Kidney epithelial cell (primary cell): ENCODE data around the gene RCCD1. TPM values are rescaled to one million over a fixed set of nuclear protein-coding genes. Genes with fewer than 3 reads are reported as not detected.

Source experiments
- DNase-seq: peaks from one replicate; pipeline ENCODE4 v3.0.0-alpha.2; 2010; ENCODE audit warnings: low read depth
- H3K27me3 ChIP-seq: 2 replicates; pipeline ENCODE4 v1.6.0; 2011; ENCODE audit warnings: low read length; ENCODE audit not compliant: control insufficient read depth, insufficient read depth
- H3K36me3 ChIP-seq: 2 replicates; pipeline ENCODE4 v1.5.1; 2011; ENCODE audit warnings: low read length; ENCODE audit not compliant: control insufficient read depth, insufficient read depth
- H3K4me3 ChIP-seq: 2 replicates; pipeline ENCODE4 v1.5.1; 2011; ENCODE audit warnings: low read depth, mild to moderate bottlenecking, control low read depth, low read length
- total RNA-seq: library from RNA; depleted of rRNA; stranded (reverse); fragments of >200 nt; gene quantifications from 2 replicates; pipeline ENCODE4 v1.2.3, GENCODE V29; 2015
- TF ChIP-seq, protein P1 (sequence below): IDR thresholded peaks from 2 replicates; pipeline ENCODE4 v1.5.1; 2011; ENCODE audit warnings: mild to moderate bottlenecking, moderate library complexity, low read length, control low read depth, inconsistent platforms; ENCODE audit not compliant: insufficient read depth, poor library complexity, severe bottlenecking

Gene RCCD1
- total RNA-seq, 1 donor from 2014 or later: 12.5 TPM

- TF ChIP-seq, protein P1, sequence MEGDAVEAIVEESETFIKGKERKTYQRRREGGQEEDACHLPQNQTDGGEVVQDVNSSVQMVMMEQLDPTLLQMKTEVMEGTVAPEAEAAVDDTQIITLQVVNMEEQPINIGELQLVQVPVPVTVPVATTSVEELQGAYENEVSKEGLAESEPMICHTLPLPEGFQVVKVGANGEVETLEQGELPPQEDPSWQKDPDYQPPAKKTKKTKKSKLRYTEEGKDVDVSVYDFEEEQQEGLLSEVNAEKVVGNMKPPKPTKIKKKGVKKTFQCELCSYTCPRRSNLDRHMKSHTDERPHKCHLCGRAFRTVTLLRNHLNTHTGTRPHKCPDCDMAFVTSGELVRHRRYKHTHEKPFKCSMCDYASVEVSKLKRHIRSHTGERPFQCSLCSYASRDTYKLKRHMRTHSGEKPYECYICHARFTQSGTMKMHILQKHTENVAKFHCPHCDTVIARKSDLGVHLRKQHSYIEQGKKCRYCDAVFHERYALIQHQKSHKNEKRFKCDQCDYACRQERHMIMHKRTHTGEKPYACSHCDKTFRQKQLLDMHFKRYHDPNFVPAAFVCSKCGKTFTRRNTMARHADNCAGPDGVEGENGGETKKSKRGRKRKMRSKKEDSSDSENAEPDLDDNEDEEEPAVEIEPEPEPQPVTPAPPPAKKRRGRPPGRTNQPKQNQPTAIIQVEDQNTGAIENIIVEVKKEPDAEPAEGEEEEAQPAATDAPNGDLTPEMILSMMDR: no peak
- no peak overlapping the region for H3K4me3 ChIP-seq
- H3K27me3 ChIP-seq: no peaks in the 10 kb centered on the region
- no peaks in the 10 kb centered on the region for H3K36me3 ChIP-seq
- no peak for DNase-seq
Observed at GRCh38 chr15:90988296-90988695, 33.6 kb downstream of the RCCD1 start.

DNA sequence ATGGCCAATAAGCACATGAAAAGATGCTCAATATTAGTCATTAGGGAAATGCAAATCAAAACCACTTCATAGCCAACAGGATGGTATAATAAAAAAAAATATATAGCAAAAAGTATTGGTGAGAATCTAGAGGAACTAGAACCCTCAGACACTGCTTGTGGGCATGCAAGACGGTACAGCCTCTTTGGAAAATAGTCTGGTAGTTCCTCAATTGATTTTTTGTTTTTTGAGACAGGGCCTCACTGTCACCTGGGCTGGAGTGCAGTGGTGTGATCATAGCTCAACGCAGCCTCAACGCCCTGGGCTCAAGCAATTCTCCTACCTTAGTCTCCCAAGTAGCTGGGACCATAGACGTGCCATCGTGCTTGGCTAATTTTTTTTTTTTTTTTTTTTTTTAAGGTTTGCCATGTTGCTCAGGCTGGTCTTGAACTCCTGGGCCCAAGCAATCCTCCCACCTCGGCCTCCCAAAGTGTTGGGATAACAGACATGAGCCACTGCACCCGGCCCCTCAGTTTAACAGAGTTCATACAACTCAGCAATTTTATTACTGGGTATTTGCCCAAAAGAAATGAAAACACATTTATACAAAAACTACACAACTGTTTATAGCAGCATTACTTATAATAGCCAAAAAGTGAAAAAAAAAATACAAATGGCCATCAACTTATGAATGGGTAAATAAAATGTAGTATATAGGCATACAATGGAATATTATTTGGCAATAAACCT lies 34.5 kb downstream of the RCCD1 start:
- Histone ChIP-seq H3K27me3 (no peaks in the 10 kb centered on the region), H3K4me3 (no peak overlapping the region), H3K36me3 (no peaks in the 10 kb centered on the region)
- DNase-seq: no peak
- TF ChIP-seq, protein P1: no peak

GRCh38 chr15:90990446-90990845 lies 35.8 kb downstream of the RCCD1 start:
- TF ChIP-seq, protein P1: no peak
- DNase-seq: no peak
- Histone ChIP-seq H3K27me3 (no peaks in the 10 kb centered on the region), H3K4me3 (no peak overlapping the region), H3K36me3 (no peaks in the 10 kb centered on the region)

GRCh38 chr15:90991587-90992285 lies 37.1 kb downstream of the RCCD1 start:
- DNase-seq: no peak
- H3K4me3 ChIP-seq: no peak overlapping the region
- H3K27me3 ChIP-seq: no peaks in the 10 kb centered on the region
- no peaks in the 10 kb centered on the region for H3K36me3 ChIP-seq
- TF ChIP-seq, protein P1: no peak

DNA sequence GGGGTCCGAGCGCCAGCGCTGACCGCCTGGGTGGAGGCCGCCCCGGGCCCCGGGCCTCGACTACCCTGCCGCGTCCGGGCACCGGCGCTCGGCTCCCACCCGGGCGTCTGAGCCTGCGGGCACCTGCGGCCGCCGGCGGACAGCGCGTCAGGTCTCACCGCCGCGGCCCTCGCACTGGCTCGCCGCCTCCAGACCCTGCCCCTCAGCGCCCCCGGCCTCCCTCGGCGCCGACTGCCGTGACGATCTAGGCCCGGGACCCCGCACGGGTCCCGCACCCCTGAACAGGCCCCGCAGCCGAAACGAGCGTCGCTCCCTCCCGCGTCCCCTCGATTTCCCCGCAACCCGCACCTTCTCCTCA lies 39.4 kb downstream of the RCCD1 start:
- no peaks in the 10 kb centered on the region for H3K36me3 ChIP-seq
- peak overlapping the region; percentile 100 for H3K4me3 ChIP-seq
- TF ChIP-seq, protein P1: no peak
- no peak for DNase-seq
- H3K27me3 ChIP-seq: no peaks in the 10 kb centered on the region
